ENCODE measurements around the gene MDFIC.

Gene MDFIC

GRCh38 chr7:114957444-114957843 lies 35.5 kb downstream of the MDFIC start:
- DNase-seq: no peak

GRCh38 chr7:114959931-114960330 lies 38.0 kb downstream of the MDFIC start:
- DNase-seq: no peak

GRCh38 chr7:114962441-114962840 lies 40.5 kb downstream of the MDFIC start:
- DNase-seq: no peak

GRCh38 chr7:114966156-114966555 lies 44.3 kb downstream of the MDFIC start:
- DNase-seq: no peak

- DNase-seq: no peak
These were observed 47.2 kb downstream of the MDFIC start for GRCh38 chr7:114969096-114969495.

GRCh38 chr7:114970308-114970707 lies 48.4 kb downstream of the MDFIC start:
- DNase-seq: no peak

- no peak for DNase-seq
These were observed 48.8 kb downstream of the MDFIC start for GRCh38 chr7:114970732-114971131.

- no peak for DNase-seq
These were observed 50.7 kb downstream of the MDFIC start for GRCh38 chr7:114972567-114972966.

GRCh38 chr7:114973147-114973546 lies 51.3 kb downstream of the MDFIC start:
- no peak for DNase-seq

GRCh38 chr7:114975401-114975800 lies 53.5 kb downstream of the MDFIC start:
- DNase-seq: no peak

GRCh38 chr7:114976666-114977065 lies 54.8 kb downstream of the MDFIC start:
- no peak for DNase-seq

- no peak for DNase-seq
These were observed 55.4 kb downstream of the MDFIC start for GRCh38 chr7:114977277-114977676.

GRCh38 chr7:114979388-114979787 lies 57.5 kb downstream of the MDFIC start:
- no peak for DNase-seq

GRCh38 chr7:114979803-114980507 lies 58.1 kb downstream of the MDFIC start:
- DNase-seq: no peak

GRCh38 chr7:114981323-114981722 lies 59.4 kb downstream of the MDFIC start:
- DNase-seq: no peak

- DNase-seq: no peak
These were observed 63.3 kb downstream of the MDFIC start for GRCh38 chr7:114985116-114985715.

- no peak for DNase-seq
These were observed 64.6 kb downstream of the MDFIC start for GRCh38 chr7:114986190-114987180.

- DNase-seq: no peak
These were observed 66.1 kb downstream of the MDFIC start for GRCh38 chr7:114988026-114988425.

- no peak for DNase-seq
These were observed 67.0 kb downstream of the MDFIC start for GRCh38 chr7:114988755-114989375.

- DNase-seq: no peak
These were observed 67.6 kb downstream of the MDFIC start for GRCh38 chr7:114989531-114989930.

- no peak for DNase-seq
These were observed 75.9 kb downstream of the MDFIC start for GRCh38 chr7:114997487-114998404.

- DNase-seq: no peak
These were observed 82.2 kb downstream of the MDFIC start for GRCh38 chr7:115004121-115004520.

Measured in activated CD4-positive, alpha-beta T cell treated with anti-CD3 and anti-CD28 coated beads, Interleukin-2, amount 50 U/mL, for 48 hours (primary cell).